Neural cell (in vitro differentiated cells): Measurements from ENCODE around the gene NRG3. TPM values are rescaled to one million over a fixed set of nuclear protein-coding genes. Genes with fewer than 3 reads are reported as not detected.

ENCODE experiments used
- H2AFZ ChIP-seq: fragments of 200-600, 300-800 bp; sonication (generic), shearing (Covaris generic); 2 replicates; pipeline ENCODE4 v1.6.0; 2014; ENCODE audit warnings: low read depth, mild to moderate bottlenecking, antibody characterized with exemption, low read length, moderate library complexity
- H3F3A ChIP-seq: fragments of 200-600 bp; shearing (Covaris generic); 2 replicates; pipeline ENCODE4 v1.6.1; 2016; ENCODE audit warnings: mild to moderate bottlenecking, moderate library complexity, mixed read lengths, antibody characterized with exemption, low read length; ENCODE audit not compliant: insufficient read depth, poor library complexity, severe bottlenecking
- H3K27ac ChIP-seq: fragments of 200-600, 300-800 bp; sonication (generic), shearing (Covaris generic); 2 replicates; pipeline ENCODE4 v1.5.1; 2014; ENCODE audit warnings: mild to moderate bottlenecking, low read length, moderate library complexity
- H3K27me3 ChIP-seq: fragments of 300-800, 200-600 bp; sonication (generic), shearing (Covaris generic); 2 replicates; pipeline ENCODE4 v1.6.0; 2014; ENCODE audit warnings: mild to moderate bottlenecking, low read depth, low read length, moderate library complexity; ENCODE audit not compliant: insufficient read depth
- H3K36me3 ChIP-seq: fragments of 300-800, 200-600 bp; sonication (generic), shearing (Covaris generic); 2 replicates; pipeline ENCODE4 v1.5.1; 2014; ENCODE audit warnings: mild to moderate bottlenecking, antibody characterized with exemption, low read length, moderate library complexity; ENCODE audit not compliant: insufficient read depth
- H3K4me2 ChIP-seq: fragments of 300-800, 200-600 bp; sonication (generic), shearing (Covaris generic); 2 replicates; pipeline ENCODE4 v1.6.0; 2014; ENCODE audit warnings: mild to moderate bottlenecking, low read length
- H3K4me3 ChIP-seq: fragments of 300-800, 200-600 bp; sonication (generic), shearing (Covaris generic); 2 replicates; pipeline ENCODE4 v1.5.1; 2014; ENCODE audit warnings: mild to moderate bottlenecking, low read length, moderate library complexity
- H3K79me2 ChIP-seq: fragments of 200-600 bp; shearing (Covaris generic); replicated peaks from 2 replicates; pipeline ENCODE4 v1.6.0; 2014; ENCODE audit warnings: mild to moderate bottlenecking, low read length, moderate library complexity; ENCODE audit not compliant: insufficient read depth
- H3K9ac ChIP-seq: fragments of 300-800, 200-600 bp; sonication (generic), shearing (Covaris generic); 2 replicates; pipeline ENCODE4 v1.6.1; 2016; ENCODE audit warnings: mild to moderate bottlenecking, low read length, mixed read lengths
- H3K9me2 ChIP-seq: fragments of 200-600 bp; shearing (Covaris generic); 2 replicates; pipeline ENCODE4 v1.6.1; 2016; ENCODE audit warnings: mild to moderate bottlenecking, low read length, mixed read lengths; ENCODE audit not compliant: insufficient read depth
- H3K9me3 ChIP-seq: fragments of 200-600, 300-800 bp; sonication (generic), shearing (Covaris generic); 2 replicates; pipeline ENCODE4 v1.6.1; 2016; ENCODE audit warnings: mild to moderate bottlenecking, mixed run types, low read length, moderate library complexity, mixed read lengths
- H4K20me1 ChIP-seq: fragments of 200-600 bp; shearing (Covaris generic); 2 replicates; pipeline ENCODE4 v1.6.1; 2016; ENCODE audit warnings: mild to moderate bottlenecking, mixed run types; ENCODE audit not compliant: insufficient read depth
- EP300 ChIP-seq: fragments of 450-650 bp; conservative IDR thresholded peaks from 2 replicates; pipeline ENCODE4 v1.6.1; 2014; ENCODE audit warnings: antibody characterized with exemption, mild to moderate bottlenecking, moderate library complexity; ENCODE audit not compliant: poor library complexity, severe bottlenecking
- EZH2 ChIP-seq: fragments of 200-600, 300-800 bp; shearing (Covaris generic), sonication (generic); IDR thresholded peaks from 2 replicates; pipeline ENCODE4 v1.6.1; 2014; ENCODE audit warnings: antibody characterized with exemption, low read length, borderline replicate concordance, mild to moderate bottlenecking; ENCODE audit not compliant: insufficient read depth, poor library complexity, severe bottlenecking
- MXI1 ChIP-seq: fragments of 450-650 bp; conservative IDR thresholded peaks from 2 replicates; pipeline ENCODE4 v1.6.1; 2014; ENCODE audit warnings: antibody characterized with exemption, mild to moderate bottlenecking; ENCODE audit not compliant: poor library complexity, severe bottlenecking
- POLR2AphosphoS5 ChIP-seq: IDR thresholded peaks from 2 replicates; pipeline ENCODE4 v1.6.1; 2012
- RAD21 ChIP-seq: fragments of 450-650 bp; conservative IDR thresholded peaks from 2 replicates; pipeline ENCODE4 v1.6.1; 2014; ENCODE audit warnings: antibody characterized with exemption, mild to moderate bottlenecking, moderate library complexity
- SMC3 ChIP-seq: fragments of 450-650 bp; conservative IDR thresholded peaks from 2 replicates; pipeline ENCODE4 v1.6.1; 2014; ENCODE audit warnings: antibody characterized with exemption, mild to moderate bottlenecking, moderate library complexity; ENCODE audit not compliant: poor library complexity
- TAF1 ChIP-seq: IDR thresholded peaks from 2 replicates; pipeline ENCODE4 v1.6.1; 2012; ENCODE audit warnings: low read depth
- polyA plus RNA-seq: library from polyadenylated mRNA; depleted of rRNA; stranded (reverse); fragments of >200 nt; gene quantifications from 2 replicates; pipeline ENCODE4 v1.2.3, GENCODE V29; 2014
- TF ChIP-seq, protein P1 (sequence below): IDR thresholded peaks from 2 replicates; pipeline ENCODE4 v1.6.1; 2012; ENCODE audit warnings: borderline replicate concordance
- TF ChIP-seq, protein P2 (sequence below): fragments of 450-650 bp; IDR thresholded peaks from 2 replicates; pipeline ENCODE4 v1.5.1; 2014; ENCODE audit warnings: antibody characterized with exemption, mild to moderate bottlenecking, moderate library complexity; ENCODE audit not compliant: poor library complexity, severe bottlenecking

The NRG3 gene
- polyA plus RNA-seq, 1 donor from 2014 or later: 14.0 TPM

DNA sequence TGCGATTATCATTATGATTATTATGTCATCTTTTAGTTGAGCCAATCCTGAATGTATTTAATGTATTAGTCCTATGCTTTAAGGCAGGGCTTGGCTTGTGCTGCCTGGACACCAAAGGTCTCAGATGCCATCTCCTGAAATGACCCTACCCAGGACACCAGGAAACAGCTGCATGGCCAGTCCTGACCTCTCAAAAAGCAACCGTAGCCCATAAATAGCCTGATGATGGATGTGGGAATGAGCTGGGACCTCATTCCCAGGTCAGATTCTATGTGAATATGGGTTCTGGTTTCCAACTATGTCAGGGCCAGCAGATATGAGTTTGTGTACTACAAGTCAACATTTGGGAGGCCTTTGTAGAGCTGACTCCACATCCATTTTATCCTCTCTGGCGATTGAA is 438.4 kb downstream of the NRG3 start:
- H3K9ac ChIP-seq: no peak overlapping the region
- no peaks in the 10 kb centered on the region for H4K20me1 ChIP-seq
- H3K4me3 ChIP-seq: no peak overlapping the region
- no peaks in the 10 kb centered on the region for H3K9me3 ChIP-seq
- no peaks in the 10 kb centered on the region for H3F3A ChIP-seq
- no peak for TF ChIP-seq POLR2AphosphoS5
- no peak for TF ChIP-seq SMC3
- TF ChIP-seq EZH2: no peak
- TF ChIP-seq, protein P1, sequence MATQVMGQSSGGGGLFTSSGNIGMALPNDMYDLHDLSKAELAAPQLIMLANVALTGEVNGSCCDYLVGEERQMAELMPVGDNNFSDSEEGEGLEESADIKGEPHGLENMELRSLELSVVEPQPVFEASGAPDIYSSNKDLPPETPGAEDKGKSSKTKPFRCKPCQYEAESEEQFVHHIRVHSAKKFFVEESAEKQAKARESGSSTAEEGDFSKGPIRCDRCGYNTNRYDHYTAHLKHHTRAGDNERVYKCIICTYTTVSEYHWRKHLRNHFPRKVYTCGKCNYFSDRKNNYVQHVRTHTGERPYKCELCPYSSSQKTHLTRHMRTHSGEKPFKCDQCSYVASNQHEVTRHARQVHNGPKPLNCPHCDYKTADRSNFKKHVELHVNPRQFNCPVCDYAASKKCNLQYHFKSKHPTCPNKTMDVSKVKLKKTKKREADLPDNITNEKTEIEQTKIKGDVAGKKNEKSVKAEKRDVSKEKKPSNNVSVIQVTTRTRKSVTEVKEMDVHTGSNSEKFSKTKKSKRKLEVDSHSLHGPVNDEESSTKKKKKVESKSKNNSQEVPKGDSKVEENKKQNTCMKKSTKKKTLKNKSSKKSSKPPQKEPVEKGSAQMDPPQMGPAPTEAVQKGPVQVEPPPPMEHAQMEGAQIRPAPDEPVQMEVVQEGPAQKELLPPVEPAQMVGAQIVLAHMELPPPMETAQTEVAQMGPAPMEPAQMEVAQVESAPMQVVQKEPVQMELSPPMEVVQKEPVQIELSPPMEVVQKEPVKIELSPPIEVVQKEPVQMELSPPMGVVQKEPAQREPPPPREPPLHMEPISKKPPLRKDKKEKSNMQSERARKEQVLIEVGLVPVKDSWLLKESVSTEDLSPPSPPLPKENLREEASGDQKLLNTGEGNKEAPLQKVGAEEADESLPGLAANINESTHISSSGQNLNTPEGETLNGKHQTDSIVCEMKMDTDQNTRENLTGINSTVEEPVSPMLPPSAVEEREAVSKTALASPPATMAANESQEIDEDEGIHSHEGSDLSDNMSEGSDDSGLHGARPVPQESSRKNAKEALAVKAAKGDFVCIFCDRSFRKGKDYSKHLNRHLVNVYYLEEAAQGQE: no peak
- no peak for TF ChIP-seq EP300
- TF ChIP-seq RAD21: no peak
- TF ChIP-seq, protein P2, sequence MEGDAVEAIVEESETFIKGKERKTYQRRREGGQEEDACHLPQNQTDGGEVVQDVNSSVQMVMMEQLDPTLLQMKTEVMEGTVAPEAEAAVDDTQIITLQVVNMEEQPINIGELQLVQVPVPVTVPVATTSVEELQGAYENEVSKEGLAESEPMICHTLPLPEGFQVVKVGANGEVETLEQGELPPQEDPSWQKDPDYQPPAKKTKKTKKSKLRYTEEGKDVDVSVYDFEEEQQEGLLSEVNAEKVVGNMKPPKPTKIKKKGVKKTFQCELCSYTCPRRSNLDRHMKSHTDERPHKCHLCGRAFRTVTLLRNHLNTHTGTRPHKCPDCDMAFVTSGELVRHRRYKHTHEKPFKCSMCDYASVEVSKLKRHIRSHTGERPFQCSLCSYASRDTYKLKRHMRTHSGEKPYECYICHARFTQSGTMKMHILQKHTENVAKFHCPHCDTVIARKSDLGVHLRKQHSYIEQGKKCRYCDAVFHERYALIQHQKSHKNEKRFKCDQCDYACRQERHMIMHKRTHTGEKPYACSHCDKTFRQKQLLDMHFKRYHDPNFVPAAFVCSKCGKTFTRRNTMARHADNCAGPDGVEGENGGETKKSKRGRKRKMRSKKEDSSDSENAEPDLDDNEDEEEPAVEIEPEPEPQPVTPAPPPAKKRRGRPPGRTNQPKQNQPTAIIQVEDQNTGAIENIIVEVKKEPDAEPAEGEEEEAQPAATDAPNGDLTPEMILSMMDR: no peak
- TF ChIP-seq MXI1: no peak
- no peak for TF ChIP-seq TAF1
- H3K79me2 ChIP-seq: no peaks in the 10 kb centered on the region
- H3K36me3 ChIP-seq: no peaks in the 10 kb centered on the region
- no peak overlapping the region for H3K27ac ChIP-seq
- no peaks in the 10 kb centered on the region for H3K9me2 ChIP-seq
- no peaks in the 10 kb centered on the region for H3K27me3 ChIP-seq
- H2AFZ ChIP-seq: no peak overlapping the region
- no peak overlapping the region for H3K4me2 ChIP-seq

DNA sequence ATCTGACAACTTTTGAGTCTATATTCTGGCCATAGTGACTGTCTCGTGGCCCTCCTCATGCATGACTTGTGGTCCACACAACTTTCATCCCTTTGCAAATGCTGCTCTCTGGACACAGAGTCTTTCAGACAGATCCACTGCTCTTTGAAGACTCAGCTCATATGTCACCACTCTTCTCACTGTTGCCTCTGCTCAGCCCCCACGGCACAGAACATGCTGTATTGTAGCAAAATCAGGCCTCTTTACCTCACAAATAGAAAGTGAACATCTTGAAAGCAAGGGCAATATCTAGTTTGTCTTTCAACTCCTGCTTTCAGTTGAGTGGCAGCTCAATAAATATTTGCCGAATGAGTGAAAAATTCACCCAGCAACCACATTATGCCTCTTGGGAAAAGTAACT is 443.5 kb downstream of the NRG3 start:
- Histone ChIP-seq H3K36me3 (no peaks in the 10 kb centered on the region), H3K9me2 (no peaks in the 10 kb centered on the region), H4K20me1 (no peaks in the 10 kb centered on the region), H2AFZ (no peak overlapping the region), H3K27me3 (no peaks in the 10 kb centered on the region), H3K9ac (no peak overlapping the region), H3K27ac (no peak overlapping the region), H3K79me2 (no peaks in the 10 kb centered on the region), H3K4me2 (no peak overlapping the region), H3F3A (no peaks in the 10 kb centered on the region), H3K4me3 (no peak overlapping the region), H3K9me3 (no peaks in the 10 kb centered on the region)
- TF ChIP-seq SMC3 (no peak), EZH2 (no peak), RAD21 (no peak)

DNA sequence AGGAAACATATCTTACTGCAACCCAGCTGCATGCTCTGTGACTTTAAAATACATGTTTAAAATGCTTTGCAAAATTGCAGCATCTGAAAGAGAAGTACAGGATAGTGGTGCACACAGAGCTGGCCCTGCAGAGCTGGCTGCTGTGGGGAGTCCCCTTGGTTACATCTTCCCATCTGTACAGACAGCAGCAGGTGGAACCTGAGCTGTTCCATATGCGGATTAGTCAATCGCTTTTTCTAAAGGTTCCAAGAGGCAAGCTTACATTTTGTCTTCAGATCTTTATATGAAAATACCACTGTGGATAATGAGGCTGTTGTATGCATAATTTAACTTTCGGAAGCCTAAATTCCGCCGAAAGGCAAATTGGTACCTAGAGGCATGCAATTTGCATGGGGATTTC is 444.1 kb downstream of the NRG3 start:
- no peak overlapping the region for H3K27ac ChIP-seq

More for the DNA sequence above, 444.1 kb downstream of the NRG3 start:
- Histone ChIP-seq H3K9ac (no peak overlapping the region), H3K36me3 (no peaks in the 10 kb centered on the region), H3K27me3 (no peaks in the 10 kb centered on the region), H3K4me2 (no peak overlapping the region), H3K4me3 (no peak overlapping the region), H3K9me3 (no peaks in the 10 kb centered on the region), H4K20me1 (no peaks in the 10 kb centered on the region), H3K79me2 (no peaks in the 10 kb centered on the region), H2AFZ (no peak overlapping the region), H3F3A (no peaks in the 10 kb centered on the region), H3K9me2 (no peaks in the 10 kb centered on the region)
- TF ChIP-seq MXI1 (no peak), EZH2 (no peak), POLR2AphosphoS5 (no peak), SMC3 (no peak), EP300 (no peak), TAF1 (no peak), RAD21 (no peak)
- TF ChIP-seq, protein P1: no peak
- TF ChIP-seq, protein P2: no peak
